Glomerular endothelial cell (primary cell): Measurements from ENCODE around the gene DYNLL1. TPM values are rescaled to one million over a fixed set of nuclear protein-coding genes. Genes with fewer than 3 reads are reported as not detected.
"Not testable (repeated sequence)": the region's sequence is repeated elsewhere in the genome, so short reads cannot be mapped to it uniquely, and the experiment has no call there.

Experiments used
- DNase-seq: peaks from one replicate; pipeline ENCODE4 v3.0.0-alpha.2; 2011; ENCODE audit warnings: low read depth, low spot score; ENCODE audit errors: extremely low read depth
- total RNA-seq: library from RNA; depleted of rRNA; stranded (reverse); fragments of >200 nt; gene quantifications from 2 replicates; pipeline ENCODE4 v1.2.3, GENCODE V29; 2015

The DYNLL1 gene
- total RNA-seq, 1 donor from 2014 or later = 462 TPM

DNA sequence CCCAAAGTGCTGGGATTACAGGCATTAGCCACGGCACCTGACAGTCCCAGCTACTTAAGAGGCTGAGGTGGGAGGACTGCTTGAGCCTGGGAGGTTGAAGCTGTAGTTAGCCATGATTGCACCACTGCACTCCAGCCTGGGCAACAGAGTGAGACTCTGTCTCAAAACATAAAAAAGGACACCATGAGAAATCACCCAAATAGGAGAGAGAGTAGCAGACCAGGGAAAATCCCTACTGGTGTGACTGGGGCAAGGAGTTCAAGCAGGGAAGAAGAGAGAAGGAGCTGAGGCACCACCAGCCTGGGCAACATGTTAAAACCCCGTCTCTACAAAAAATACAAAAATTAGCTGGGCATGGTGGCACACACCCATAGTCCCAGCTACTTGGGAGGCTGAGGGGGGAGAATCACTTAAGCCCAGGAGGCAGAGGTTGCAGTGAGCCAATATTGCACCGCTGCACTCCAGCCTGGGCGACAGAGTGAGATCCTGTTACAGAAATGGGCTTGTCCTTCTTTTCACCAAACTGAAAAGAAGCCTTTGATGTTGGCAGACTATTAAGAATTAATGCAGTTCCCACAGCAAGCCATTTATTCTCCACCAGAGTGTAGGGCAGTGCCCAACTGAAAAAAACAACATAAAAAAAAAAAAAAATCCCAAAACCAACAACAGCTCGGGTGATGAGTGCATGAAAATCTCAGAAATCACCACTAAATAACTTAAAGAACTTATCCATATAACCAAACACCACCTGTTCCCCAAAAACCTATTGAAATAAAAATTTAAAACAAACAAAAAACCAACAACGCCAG lies 21.9 kb upstream of the DYNLL1 start:
- DNase-seq = no peak

DNA sequence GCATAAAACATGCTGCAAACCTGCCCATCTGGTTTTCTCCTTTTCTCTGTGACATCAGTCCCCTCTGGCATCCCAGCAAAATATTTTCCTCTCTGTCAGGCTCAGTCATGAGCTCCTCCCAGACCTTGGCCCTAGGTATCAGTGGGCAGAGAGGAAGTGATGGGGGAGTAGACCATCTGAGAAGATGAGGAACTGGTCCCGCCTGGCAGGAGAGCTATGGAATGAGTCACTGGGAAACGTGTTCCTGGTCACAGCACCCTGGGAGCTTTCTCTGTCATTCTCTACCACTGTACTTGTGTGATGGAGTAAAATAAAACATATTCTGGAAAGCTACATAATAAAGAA lies 21.3 kb upstream of the DYNLL1 start:
- DNase-seq = no peak

DNA sequence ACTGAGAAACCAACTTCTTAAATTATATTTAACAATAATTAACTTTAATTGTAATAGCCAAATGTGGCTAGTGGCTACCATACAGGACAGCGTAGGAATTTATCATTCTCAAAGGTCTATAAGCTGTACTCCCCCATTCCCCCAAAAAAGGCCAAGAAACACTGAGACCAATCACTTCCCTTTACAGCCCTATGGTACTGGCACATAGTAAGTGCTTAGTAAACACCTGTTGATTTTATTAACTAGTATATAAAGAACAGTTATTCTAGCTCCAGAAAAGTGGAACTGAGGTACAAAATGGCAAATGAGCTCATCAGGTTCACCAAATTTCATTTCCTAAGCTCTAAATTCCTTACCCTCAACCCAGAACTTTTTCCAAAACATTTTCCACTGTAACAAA lies 20.3 kb upstream of the DYNLL1 start:
- DNase-seq = no peak

DNA sequence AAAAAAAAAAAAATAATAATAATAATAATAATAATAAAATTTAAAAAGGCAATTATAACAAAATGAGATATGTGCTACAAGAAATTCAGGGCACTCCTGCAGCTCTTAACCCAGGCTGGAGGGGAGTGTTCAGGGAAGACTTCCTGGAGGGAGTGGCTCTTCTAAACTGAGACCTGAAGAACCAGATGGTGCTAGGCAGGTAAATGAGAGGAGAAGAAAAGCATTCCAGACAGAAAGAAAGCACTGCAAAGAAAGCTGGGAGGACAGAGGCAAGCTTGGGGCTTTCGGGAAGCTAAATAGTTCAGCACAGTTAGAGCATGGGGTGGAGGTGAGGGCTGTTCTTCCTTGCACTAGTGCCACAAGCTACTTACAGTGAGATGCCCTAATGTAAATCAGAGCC lies 16.5 kb upstream of the DYNLL1 start:
- DNase-seq = no peak

DNA sequence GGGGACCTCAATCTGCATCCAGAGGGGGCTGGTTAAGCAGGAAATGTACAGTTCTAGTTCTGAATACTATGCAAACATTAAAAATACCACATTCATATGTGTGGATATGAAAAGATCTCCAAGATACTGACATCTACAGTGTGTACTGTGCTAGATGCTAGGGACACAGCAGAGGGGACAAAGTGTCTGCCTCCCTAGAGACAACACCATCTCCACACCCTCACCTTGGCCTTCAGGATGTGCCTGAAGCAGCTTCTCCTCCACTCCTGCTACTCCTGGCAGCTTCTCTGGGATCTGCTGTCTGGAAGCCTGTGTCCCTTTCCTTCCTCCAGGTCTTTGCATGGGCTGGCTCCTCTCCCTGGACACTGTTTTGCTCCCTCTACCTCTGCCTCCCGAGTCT lies 15.7 kb upstream of the DYNLL1 start:
- no peak for DNase-seq

DNA sequence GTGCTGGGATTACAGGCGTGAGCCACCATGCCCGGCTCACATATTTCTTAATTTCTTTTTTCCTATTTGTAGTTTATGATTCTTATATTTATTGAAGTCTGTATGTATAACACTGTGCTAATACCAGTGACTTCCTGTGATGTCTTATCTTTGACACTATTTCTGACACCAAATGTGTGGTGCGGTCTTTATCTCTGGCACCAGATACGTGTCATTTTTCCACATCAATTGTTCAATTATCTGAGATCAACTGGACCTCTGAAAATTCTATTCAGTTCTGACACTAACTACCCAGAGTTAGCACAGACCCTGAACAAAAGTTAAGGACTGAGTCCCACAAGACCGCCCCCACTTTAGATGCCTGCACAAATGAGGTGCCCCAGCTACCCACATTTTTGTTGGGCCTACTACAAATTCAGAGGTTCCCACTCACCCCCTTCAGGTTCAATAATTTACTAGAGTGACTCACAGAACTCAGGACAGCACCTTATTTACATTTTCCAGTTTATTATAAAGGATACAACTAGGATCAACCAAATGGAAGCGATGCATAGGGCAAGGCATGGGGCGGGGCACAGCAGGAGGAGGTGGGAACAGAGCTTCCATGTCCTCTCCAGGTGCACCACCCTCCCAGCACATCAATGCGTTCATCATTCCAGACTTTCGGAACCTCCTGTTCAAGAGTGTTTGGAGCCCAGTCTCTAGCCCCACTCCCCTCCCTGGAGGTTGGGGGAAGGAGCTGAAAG lies 14.7 kb upstream of the DYNLL1 start:
- DNase-seq = no peak

DNA sequence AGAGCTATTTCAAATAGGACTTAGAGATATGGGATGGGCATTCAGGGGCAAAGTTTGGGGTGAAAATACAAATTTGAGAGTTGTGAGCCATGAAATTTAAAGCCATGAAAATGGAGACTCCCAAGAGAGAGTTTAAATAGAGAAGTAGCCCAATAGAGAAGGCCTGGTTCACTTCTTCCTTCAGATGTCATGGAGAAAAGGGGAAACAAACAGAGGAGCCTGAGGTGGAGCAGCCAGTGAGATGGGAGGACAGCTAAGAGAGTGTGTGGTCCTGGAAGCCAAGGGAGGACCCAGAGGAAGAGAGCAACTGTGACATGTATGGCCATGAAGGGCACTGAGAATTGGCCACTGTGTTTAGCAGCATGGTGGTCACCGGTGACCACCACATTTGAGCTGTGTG lies 12.3 kb upstream of the DYNLL1 start:
- no peak for DNase-seq

DNA sequence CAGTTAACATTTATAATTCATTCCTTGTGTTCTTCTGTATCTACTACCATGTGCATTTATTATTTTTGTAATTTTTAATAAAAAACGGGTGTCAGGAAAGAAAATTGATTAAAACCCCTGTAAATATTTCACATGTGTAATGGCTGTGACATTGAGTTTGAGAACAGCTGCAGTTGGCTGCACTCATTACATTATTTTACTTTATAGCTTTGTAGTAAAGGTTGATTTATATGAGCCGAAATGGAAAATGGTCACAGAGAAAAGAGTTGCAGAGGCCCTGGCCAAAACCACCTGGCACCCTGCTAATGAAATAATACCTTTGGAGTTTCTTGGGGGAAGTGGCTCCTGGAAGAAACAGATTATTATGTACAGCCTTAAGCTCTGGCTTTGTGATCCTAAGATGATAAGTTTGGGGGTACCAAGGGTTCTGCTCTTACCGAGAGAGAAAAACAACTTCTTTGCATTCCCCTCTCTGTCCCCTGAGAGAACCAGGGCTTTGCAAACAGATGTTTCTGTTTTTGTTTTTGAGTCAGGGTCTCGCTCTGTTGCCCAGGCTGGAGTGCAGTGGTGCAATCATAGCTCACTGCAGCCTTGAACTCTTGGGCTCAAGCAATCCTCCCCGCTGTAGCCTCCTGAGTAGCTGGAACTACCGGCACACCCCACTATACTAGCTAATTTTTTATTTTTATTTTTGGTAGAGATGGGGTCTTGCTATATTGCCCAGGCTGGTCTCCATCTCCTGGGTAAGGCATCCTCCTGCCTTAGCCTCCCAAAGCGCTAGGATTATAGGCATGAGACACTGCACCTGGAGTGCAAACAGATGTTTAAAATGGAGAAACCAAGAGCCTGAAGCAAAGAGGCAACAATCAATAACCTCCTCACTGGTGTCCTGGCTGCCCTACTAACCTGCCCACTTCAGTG lies 9.7 kb upstream of the DYNLL1 start:
- DNase-seq = no peak

DNA sequence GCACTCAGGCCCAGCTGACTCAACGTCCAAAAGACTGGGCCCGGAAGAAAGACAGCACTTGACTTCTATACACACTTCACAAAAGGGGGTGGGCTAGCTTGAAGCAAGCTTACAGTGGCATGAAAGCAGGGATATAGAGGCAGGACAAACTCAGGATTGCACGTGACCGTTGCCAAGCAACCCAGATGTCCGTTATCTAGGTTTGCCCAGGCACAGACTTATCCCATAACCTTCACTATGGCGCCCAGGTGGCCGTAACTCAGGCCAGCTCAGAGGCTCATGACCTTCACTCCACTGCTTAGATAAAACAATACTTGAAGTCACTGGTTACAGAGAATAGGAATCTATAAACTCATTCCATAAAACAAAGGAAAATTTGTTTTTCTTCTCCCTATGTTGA lies 8.4 kb upstream of the DYNLL1 start:
- DNase-seq = not testable (repeated sequence)

DNA sequence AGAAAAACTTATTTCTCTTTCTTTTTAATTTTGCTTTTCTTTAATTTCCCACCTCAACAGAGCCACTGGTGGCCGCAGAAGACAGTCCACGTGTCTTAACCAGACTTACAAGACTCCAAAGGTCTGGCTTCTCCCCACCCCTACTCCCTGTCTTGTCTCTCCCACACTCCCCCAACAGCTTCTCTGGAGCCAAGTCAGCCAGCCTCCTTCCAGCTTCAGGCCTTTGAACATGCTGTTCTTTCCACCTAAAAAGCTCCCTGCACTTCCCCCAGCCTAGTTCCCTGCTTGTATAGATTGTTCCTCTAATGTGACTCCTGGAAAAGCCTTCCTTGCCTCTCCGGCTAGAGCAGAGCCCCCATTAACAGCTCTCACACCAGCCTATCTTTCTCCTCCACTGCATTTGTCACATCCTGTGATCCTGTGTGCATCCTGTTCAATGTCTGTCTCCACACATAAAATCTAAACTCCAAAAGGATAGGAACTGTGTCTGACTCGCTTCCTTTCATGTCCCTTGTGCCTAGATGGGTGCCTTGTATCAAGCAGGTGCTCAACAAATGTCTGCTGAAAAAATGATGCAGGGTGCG lies 7.8 kb upstream of the DYNLL1 start:
- no peak for DNase-seq

DNA sequence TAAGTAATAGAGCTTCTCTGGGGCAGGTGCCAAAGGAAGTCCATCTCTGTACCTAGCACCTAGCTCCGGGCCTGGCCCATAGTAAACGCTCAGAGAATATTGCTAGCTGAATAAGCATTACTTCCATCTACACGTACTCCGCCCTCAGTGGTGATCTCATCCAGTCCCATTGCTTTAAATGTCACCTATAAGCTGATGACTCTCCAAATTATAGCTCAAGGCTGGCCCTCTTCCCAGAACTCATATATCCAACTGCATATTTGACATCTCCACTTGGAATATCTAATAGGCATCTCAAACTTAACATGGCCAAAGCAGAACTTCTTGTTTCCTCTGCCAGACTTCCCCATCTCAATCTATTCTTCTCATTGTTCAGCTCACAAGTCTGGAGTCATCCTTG lies 6.9 kb upstream of the DYNLL1 start:
- no peak for DNase-seq

DNA sequence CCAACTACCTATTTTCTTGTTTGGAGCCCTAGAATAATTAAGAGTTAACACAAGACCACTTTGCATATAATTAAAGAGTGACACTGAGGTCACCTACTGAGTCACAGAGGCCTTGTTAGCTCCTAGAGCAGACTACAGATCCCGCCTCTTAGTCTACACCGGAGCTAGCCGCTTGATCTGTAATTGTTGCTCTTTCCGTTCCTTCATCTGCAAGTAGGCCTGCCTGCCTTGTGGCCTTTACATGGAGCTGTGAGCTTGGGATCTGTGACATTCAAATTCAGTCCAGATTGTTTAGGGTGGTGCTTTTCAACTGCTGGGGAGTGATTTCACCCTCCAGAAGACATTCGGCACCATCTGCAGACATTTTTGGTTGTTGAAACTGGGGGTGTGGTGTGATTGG lies 5.6 kb upstream of the DYNLL1 start:
- no peak for DNase-seq

DNA sequence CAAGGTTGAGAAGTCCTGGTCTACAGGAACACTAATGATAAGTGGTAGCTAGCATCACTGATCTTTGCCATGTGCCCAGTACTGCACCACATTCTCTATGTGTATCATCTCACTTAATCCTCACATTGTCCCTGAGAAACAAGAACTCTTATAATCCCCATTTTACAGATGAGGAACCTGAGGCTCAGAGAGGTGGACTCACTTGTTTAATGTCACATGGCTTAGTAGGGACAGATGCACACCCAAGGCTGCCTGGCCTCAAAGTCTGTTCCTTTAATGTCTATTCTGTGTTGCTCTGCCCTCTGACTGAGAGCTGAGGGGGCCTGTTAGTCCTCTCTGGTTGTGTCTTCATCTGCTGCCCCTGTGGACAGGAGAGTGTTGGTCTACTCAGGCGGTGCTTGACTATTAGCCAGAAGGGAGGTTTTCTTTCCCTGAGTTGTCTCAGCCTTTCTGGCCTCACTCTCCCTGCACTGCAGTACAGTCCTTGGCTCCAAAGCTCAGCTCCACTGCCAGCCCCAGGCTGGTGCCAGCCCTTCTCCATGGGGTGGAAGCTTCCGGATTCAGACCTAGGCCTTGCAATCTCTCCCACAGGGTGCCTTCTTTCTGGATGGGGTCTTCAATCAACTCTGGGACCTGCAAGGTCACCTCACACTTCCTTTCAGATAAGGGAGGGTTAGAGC lies 4.9 kb upstream of the DYNLL1 start:
- DNase-seq = no peak

DNA sequence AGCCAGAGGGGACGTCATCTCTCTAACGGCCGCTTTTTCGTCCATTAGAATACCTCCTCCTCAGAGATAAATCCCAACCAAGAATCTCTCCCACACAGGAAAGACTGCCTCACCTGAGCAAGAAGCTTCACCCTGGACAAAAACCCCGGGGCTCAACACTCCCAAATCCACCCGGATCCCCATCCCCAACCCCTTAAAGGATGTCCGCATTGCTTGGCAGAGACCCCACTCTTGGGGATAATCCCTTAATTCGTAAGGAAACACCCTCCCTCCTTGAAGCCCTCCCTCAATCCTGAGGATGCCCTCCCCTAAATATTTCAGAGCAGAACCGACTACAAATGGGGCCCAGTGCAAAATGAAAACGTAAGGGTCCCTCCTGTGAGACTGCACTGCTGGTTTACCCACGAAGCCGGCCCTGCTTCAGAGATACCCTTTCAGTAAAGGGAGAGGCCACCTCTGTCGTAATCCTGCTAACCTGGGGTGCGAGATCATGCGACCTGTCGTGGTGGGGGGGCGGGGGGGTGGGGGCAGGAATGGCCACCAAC lies 655 bp upstream of the DYNLL1 start:
- DNase-seq = no peak

DNA sequence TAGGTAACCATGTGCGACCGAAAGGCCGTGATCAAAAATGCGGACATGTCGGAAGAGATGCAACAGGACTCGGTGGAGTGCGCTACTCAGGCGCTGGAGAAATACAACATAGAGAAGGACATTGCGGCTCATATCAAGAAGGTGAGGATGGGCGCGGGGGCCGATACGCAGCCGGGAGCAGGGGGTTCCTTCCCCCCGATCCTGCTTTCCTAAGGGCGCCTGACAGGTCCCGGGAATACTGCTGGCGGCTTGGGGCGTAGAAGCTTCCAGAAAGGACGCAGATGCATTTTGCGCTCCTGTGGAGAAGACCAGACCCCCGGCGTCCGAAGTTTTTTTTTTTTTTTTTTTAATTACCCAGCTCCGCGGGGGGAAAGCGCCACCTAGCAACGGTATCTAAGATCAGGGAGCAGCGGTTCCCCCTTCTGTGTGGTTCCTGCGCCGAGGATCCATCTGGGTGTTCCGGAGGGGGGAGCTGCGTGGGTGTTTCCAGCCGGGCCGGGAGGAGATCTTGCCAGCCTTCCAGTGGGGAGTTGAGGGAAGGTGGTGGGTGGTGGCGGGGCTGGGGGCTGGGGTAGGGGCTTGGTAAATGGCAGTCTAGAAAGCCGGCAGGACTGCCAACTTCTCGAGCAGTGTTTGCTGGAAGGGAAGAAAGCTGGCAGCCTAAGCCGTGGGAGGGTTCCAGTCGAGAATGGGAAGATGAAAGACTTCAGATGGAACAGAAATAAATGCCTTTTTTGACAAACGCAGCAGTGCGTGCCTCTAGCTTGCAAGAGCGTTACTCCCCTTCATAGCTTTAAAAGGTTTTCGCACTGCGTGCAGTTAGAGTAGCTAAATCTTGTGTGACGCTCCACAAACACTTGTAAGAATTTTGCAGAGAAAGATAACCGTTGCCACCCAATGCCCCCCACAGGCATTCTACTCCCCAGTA lies 764 bp downstream of the DYNLL1 start:
- no peak for DNase-seq

DNA sequence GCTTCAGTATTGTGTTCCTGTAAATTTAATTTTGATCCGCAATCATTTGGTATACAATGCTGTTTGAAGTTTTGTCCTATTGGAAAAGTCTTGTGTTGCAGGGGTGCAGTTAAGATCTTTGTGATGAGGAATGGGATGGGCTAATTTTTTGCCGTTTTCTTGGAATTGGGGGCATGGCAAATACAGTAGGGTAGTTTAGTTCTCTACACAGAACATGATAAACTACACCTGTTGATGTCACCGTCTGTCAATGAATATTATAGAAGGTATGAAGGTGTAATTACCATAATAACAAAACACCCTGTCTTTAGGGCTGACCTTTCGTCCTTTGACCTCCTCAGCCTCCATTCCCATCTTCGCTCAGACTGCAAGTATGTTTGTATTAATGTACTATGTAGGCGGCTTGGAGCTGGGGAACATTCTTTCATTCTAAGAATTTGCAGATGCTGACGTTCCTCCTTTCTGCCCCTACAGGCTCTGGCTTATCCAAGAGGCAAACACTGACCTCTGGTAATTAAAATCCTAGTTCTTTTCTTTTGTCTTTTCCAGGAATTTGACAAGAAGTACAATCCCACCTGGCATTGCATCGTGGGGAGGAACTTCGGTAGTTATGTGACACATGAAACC lies 1.7 kb downstream of the DYNLL1 start:
- no peak for DNase-seq

DNA sequence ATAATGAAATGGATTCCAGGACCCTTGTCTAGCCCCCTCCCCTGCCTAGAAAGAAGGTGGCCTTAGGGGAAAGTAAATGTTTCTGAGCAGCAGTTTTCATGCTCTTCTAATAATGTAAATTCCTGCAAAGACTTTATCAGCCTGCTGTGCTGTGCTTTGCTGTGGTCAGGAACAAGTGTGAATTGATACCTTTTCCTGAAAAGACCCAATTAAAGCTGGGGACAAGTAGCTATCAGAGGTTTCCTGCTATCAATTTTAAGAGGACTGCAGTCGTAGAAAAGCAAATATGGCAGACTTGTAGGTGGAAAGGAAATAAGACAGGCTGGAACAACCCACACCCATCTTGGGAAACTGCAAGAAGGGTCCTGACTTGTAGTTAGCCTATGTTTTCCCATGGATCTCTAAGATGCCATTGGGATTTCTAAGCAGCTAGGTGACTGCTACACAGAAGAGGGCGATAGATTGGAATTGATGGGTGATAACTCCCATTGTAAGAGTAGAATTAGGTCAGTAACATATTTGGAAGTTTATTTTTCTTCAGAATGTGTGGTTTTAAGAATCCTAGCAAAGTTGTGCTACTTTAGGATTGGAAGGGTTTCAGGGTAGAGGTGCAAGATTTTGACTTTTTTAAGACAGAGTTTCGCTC lies 3.1 kb downstream of the DYNLL1 start:
- no peak for DNase-seq

DNA sequence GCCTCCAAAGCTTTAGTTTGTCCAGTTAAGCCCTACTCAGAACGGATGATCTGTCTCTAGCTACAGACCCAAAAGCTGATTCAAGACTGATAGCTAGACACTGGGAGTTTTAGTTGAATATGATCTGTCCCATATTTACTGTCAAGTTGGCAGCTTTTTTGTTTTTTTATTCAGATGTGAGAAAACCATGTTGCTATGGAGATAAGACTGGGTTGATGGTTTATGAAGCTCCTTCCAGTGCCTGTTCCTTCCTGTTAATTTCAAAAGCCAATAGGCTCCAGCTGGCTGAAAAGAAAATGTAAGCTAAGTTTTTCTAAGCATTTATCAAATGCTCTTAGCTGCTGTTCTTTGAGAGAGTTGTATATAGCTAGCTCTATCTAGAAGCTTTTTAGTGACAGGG lies 4.7 kb downstream of the DYNLL1 start:
- DNase-seq = no peak
